ENCODE measurements around the gene FUBP3. TPM values are rescaled to one million over a fixed set of nuclear protein-coding genes. Genes with fewer than 3 reads are reported as not detected.
A peak's percentile ranks its signal among the peaks of the same experiment; 100 is the strongest.

The FUBP3 gene
- polyA plus RNA-seq, 2 of the 4 experiments (the other 2 are of a cell fraction) = 43.5 to 67.7 TPM

- POLR2A ChIA-PET = no interaction called here
- DNase-seq (ENCODE audit: low read depth in 1 of 2, low spot score in 1 of 2) (no peak), FAIRE-seq (no peak), ATAC-seq (no peak)
- Histone ChIP-seq H3K27ac (no peak overlapping the region), H3K4me3 (no peak overlapping the region), H3K4me1 (peaks cover 5% of the 10 kb centered on the region; the same call in 2 of the 3 replicates), H3K4me2 (no peak overlapping the region), H3K9me3 (no peaks in the 10 kb centered on the region)
- CTCF ChIA-PET = interaction anchor here (1.0 to 15.9 kb wide), 2 partner anchors 16 to 213 kb away, joined by 4 to 453 read pairs; partner anchors contain the start of gene EXOSC2
- TF ChIP-seq MAZ (IDR thresholded peaks at IDR 0.05; ENCODE audit: borderline replicate concordance, low read depth, low read length) = no peak
- TF ChIP-seq CTCF (IDR thresholded peaks at IDR 0.05) = no peak
- TF ChIP-seq HOXB5 (CRISPR knock-in tag; IDR thresholded peaks at IDR 0.05) = no peak
- no peak for TF ChIP-seq ZFP36 (IDR thresholded peaks at IDR 0.05; ENCODE audit: borderline replicate concordance, partially characterized antibody)
- no peak for TF ChIP-seq SREBF2 (IDR thresholded peaks at IDR 0.05)
- TF ChIP-seq RNF2 (IDR thresholded peaks at IDR 0.05; ENCODE audit: borderline replicate concordance, low read depth) = no peak
- TF ChIP-seq USF2 (IDR thresholded peaks at IDR 0.05) = no peak
- no peak for TF ChIP-seq HES2 (IDR thresholded peaks at IDR 0.05)
- TF ChIP-seq HDAC2 (IDR thresholded peaks at IDR 0.05) = no peak
- no peak for TF ChIP-seq JUNB (IDR thresholded peaks at IDR 0.05)
- TF ChIP-seq ZSCAN20 (CRISPR knock-in tag; IDR thresholded peaks at IDR 0.05) = no peak
- TF ChIP-seq BCL3 (IDR thresholded peaks at IDR 0.05) = no peak
- no peak for TF ChIP-seq RARB (CRISPR knock-in tag; IDR thresholded peaks at IDR 0.05)
- TF ChIP-seq FOXS1 (CRISPR knock-in tag; IDR thresholded peaks at IDR 0.05) = no peak
- no peak for TF ChIP-seq SMC3 (IDR thresholded peaks at IDR 0.05)
- no peak for TF ChIP-seq MAFK (IDR thresholded peaks at IDR 0.05; ENCODE audit: partially characterized antibody)
- TF ChIP-seq PHF8 (IDR thresholded peaks at IDR 0.05; ENCODE audit: borderline replicate concordance, low read depth) = no peak
- no peak for TF ChIP-seq EP300 (IDR thresholded peaks at IDR 0.05)
- TF ChIP-seq NR3C1 (IDR thresholded peaks at IDR 0.05) = no peak
- 76% methylated on average over 5 of the region's 7 CpGs for WGBS (ENCODE audit: missing lambda C conversion rate)
Measured at GRCh38 chr9:130677252-130677651, 97.9 kb downstream of the FUBP3 start.

GRCh38 chr9:130680836-130681768 is 101.7 kb downstream of the FUBP3 start:
- peak overlapping the region; percentile 92 for H3K27ac ChIP-seq
- FAIRE-seq (no peak), DNase-seq (ENCODE audit: low read depth in 1 of 2, low spot score in 1 of 2) (peak; percentile 93 to 95), ATAC-seq (peak; percentile 78 to 80)
- ChIA-PET CTCF (interaction anchor here (1.1 to 15.9 kb wide), 11 partner anchors 19 to 244 kb away, joined by 3 to 453 read pairs (median 8); no protein-coding TSS in a partner anchor), POLR2A (interaction anchor here (1.3 to 1.8 kb wide), 2 partner anchors 9 to 12 kb away, joined by 4 read pairs; partner anchors contain the start of gene EXOSC2)
- H3K9me3 ChIP-seq = peaks cover 8% of the 10 kb centered on the region; the same call in 2 of the 3 replicates
- peak overlapping the region; percentile 100 for H3K4me2 ChIP-seq
- H3K4me3 ChIP-seq = peak overlapping the region; percentile 85
- H3K4me1 ChIP-seq = peaks cover 6% of the 10 kb centered on the region; the same call in 2 of the 3 replicates
- WGBS (ENCODE audit: missing lambda C conversion rate) = 20% methylated on average over 19 of the region's 116 CpGs
- TF ChIP-seq SREBF2 (IDR thresholded peaks at IDR 0.05) = no peak
- no peak for TF ChIP-seq CBX2 (IDR thresholded peaks at IDR 0.05; ENCODE audit: borderline replicate concordance, low read depth)
- no peak for TF ChIP-seq HMGXB4 (CRISPR knock-in tag; IDR thresholded peaks at IDR 0.05; ENCODE audit: borderline replicate concordance)
- TF ChIP-seq TFCP2L1 (CRISPR knock-in tag; IDR thresholded peaks at IDR 0.05) = no peak
- peak; percentile 41; the same call in 1 of the 2 replicates for TF ChIP-seq NPAS2 (CRISPR knock-in tag; IDR thresholded peaks at IDR 0.05; ENCODE audit: borderline replicate concordance)
- peak; percentile 86 for TF ChIP-seq MYC (IDR thresholded peaks at IDR 0.05; ENCODE audit: borderline replicate concordance, low read length)
- no peak for TF ChIP-seq ZC3H11A (IDR thresholded peaks at IDR 0.05)
- 0 out of 2 replicates have a peak, but pooled peaks have one; percentile 28 for TF ChIP-seq KDM1A (IDR thresholded peaks at IDR 0.05; ENCODE audit: low read depth)
- TF ChIP-seq BHLHE40 (IDR thresholded peaks at IDR 0.05; ENCODE audit: low read depth, low read length) = no peak
- TF ChIP-seq RAD21 (conservative IDR thresholded peaks at IDR 0.05 in 1 of 2, IDR thresholded peaks at IDR 0.05 in 1 of 2) = no peak
- no peak for TF ChIP-seq RCOR1 (IDR thresholded peaks at IDR 0.05; ENCODE audit: low read depth, low read length)
- no peak for TF ChIP-seq CEBPB (IDR thresholded peaks at IDR 0.05)
- TF ChIP-seq RFX5 (IDR thresholded peaks at IDR 0.05) = no peak

All from A549 (cell line).